Right forelimb (tissue), 1 donor: ENCODE results near the gene NUP153.
A peak's percentile ranks its signal among the peaks of the same experiment; 100 is the strongest.
"Not testable (repeated sequence)": the region's sequence is repeated elsewhere in the genome, so short reads cannot be mapped to it uniquely, and the experiment has no call there.

ENCODE experiments used
- DNase-seq: peaks from one replicate; pipeline ENCODE4 v3.0.0-alpha.2; 2018

NUP153 gene

DNA sequence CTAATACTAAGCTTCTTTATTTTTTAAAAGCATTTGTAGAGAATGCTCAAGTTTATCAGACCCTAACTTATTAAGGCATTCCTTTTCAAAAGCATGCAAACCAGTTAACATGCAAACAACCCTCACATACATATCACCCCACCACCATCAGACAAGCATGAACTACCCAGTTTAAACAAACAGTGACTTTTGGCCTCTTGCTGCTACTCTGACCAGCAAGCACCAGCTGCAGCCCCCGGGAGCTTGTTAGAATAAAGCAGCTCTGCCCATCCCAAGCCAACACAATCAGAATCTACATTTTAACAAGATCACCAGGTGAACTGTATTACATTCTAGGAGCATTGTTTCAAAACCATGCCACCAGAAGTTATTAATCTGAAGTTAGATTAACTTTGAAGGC is 5.9 kb upstream of the NUP153 start:
- no peak for DNase-seq

DNA sequence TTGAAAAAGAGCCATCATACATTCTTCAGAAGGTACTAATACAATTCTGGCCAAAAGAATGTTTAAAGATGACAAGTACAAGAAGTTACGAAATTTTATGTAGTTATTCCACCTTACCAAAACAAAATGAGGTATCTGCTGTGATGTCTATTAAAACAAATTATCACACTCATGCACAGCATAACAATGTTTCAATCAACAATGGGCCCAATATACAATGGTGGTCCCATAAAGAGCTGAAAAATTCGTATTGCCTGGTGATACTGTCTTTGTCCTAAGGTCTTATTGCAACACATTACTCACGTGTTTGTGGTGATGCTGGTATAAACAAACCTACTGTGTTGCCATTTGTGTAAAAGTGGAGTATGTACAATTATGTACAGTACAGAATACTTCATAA is 3.6 kb upstream of the NUP153 start:
- DNase-seq, result no peak

GRCh38 chr6:17709476-17709875 is 2.8 kb upstream of the NUP153 start:
- no peak for DNase-seq

DNA sequence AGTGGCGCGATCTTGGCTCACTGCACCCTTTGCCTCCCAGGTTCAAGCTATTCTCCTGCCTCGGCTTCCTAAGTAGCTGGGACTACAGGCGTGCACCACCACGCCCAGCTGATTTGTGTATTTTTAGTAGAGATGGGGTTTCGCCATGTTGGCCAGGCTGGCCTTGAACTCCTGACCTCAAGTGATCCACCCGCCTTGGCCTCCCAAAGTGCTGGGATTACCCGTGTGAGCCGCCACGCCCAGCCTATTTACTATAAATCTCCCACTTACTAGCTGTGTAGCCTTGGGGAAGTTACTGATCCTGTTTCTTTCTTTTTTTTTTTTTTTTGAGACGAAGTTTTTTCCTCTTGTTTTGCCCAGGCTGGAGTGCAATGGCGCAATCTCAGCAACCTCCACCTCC is 1.3 kb upstream of the NUP153 start:
- DNase-seq, result not testable (repeated sequence)

DNA sequence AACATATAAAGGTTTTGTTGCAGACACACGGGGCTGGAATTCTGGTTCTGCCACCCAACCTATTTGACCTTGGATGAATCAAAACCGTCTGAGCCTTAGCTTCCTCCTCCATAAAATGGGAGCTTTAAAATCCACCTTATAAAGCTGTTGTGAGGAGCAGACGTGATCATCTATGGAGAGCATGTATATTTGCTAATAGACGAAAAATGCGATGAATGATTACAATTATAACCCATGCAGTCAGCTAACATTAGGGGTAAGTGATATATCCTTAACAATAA is 586 bp upstream of the NUP153 start:
- DNase-seq, result no peak

- peak; percentile 83 for DNase-seq
Measured at GRCh38 chr6:17705778-17706579, 746 bp downstream of the NUP153 start.

- peak; percentile 76 for DNase-seq
Measured at GRCh38 chr6:17705428-17705777, 1.3 kb downstream of the NUP153 start.

DNA sequence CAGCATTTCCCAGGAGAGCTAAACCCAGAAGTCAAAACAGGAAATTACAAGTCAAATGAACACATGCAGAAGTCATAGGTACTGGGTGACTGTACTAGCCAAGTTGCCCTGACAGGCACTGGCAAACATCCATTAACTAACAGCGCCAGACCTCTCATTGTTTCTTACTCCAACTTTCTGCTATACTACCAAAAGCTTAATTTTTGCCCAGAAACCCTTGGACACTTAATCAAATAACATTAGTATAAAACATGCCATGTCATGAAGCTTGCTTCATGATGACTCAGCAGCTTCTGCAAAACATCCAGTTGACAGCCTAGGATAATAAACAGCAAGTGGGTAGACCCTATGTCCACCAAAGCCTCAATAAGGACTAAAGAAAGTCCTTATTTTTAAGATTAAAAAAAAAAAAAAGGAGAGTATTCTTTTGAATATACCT is 3.5 kb downstream of the NUP153 start:
- no peak for DNase-seq

DNA sequence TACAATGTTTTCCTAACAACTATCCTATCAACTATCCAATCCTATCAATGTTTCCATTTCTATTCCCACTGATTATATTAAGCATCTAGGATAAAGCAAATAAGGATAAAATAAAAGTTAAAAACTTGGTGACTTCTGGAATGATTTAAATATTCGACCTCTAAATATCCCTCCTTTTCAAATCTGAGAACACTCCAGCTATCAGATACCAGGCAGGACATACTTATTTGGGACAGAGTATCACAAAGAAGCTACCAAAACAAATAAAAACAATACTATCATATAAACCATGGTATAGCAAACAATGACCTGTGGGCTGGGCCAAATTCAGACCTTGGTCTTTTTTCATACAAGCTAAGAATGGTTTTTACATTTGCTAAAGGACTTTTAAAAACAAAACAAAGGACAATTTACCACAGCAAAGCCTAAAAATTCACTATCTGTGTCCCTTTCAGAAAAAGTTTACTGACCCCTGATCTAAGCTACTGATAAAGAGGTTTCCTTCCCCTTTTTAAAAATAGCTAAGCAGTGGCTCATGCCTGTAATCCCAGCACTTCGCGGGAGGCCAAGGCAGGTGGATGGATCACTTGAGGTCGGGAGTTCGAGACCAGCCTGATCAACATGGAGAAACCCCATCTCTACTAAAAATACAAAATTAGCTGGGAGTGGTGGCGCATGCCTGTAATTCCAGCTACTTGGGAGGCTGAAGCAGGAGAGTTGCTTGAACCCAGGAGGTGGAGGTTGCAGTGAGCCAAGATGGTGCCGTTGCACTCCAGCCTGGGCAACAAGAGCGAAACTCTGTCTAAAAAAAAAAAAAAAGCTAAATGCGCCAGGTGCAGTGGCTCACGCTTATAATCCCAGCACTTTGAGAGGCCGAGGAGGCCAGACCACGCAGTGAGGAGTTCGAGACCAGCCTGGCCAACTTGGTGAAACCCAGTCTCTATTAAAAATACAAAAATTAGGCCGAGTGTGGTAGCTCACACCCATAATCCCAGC is 6.0 kb downstream of the NUP153 start:
- no peak for DNase-seq

DNA sequence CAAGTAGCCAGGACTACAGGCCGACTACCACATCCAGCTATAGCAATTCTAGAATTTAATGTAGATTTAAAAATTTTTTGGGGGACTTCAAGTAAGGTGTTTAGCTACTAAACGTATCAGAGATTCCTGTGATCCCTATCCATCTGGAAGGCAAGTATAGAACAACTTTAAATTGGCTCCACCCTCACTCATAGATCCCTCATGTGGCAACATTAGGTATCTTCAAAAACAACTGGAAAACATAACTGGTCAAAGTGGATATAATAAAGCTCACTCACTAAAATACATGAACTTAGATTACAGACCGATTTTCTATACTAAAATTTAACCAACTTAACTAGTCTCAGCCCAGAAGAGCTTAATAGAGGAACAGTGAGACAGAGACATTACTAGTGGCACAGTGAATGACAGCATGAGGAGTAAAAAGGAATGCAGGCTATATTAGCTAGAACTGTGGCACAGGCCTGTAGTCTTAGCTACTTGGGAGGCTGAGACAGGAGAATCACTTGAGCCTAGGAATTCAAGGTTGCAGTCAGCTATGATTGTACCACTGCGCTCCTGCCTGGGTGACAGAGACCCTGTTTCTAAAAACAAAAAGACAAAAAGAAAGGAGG is 14.7 kb downstream of the NUP153 start:
- DNase-seq, result no peak

- DNase-seq, result no peak
Measured at GRCh38 chr6:17688481-17688880, 18.2 kb downstream of the NUP153 start.

DNA sequence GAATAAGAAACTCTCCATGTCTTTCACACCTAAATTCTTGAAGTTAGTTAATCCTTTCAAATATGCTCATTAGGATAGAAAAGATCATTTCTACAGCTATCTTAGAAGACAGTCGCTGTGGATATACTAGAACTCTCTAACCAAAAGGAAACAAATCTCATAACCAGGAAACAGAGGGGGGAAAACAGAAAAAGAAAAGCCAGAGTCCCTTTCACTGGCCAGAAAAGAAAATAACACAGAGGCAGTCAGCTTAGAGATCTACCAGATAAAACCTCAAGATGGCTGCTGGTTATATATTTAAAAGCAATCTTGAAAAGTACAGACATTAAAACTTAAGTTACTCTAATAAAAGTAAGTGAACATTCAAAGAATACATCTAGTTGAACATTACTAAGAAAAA is 19.6 kb downstream of the NUP153 start:
- DNase-seq, result no peak

DNA sequence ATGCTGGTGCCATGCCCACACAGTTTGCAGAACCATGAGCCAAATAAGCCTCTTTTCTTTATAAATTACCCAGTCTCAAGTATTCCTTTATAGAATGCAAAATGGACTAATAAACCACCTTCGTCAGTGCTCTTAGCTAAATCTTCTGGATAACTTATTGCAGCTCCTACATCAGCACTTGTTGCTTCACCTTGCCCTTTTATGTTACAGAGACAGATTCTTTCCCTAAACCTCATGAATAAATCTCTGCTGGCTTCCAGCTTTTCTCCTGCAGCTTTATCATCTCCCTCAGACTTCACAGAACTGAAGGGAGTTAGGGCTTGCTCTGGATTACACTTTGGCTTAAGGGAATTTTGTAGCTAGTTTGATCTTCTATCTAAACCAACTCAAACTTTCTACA is 22.6 kb downstream of the NUP153 start:
- DNase-seq, result no peak

GRCh38 chr6:17683428-17683827 is 23.3 kb downstream of the NUP153 start:
- DNase-seq, result no peak

- no peak for DNase-seq
Measured at GRCh38 chr6:17679726-17680125, 27.0 kb downstream of the NUP153 start.

DNA sequence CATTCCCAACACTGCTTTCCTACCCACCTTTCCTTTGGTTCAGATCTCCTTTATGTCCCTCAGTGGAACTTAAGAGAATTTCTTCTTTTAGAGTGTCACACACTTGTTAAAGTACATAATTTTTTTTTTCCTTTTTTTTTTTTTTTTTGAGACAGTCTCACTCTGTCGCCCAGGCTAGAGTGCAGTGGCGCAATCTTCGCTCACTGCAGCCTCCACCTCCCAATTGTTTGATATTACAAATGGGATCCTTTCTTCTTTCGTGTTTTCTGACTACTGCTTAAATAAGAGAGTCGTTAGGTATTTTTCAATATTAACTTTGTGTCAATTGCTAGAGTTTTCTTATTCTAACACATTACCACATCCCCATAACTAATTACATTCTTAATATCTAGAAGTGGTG is 29.1 kb downstream of the NUP153 start:
- no peak for DNase-seq

- DNase-seq, result no peak
Measured at GRCh38 chr6:17673543-17674254, 33.0 kb downstream of the NUP153 start.

DNA sequence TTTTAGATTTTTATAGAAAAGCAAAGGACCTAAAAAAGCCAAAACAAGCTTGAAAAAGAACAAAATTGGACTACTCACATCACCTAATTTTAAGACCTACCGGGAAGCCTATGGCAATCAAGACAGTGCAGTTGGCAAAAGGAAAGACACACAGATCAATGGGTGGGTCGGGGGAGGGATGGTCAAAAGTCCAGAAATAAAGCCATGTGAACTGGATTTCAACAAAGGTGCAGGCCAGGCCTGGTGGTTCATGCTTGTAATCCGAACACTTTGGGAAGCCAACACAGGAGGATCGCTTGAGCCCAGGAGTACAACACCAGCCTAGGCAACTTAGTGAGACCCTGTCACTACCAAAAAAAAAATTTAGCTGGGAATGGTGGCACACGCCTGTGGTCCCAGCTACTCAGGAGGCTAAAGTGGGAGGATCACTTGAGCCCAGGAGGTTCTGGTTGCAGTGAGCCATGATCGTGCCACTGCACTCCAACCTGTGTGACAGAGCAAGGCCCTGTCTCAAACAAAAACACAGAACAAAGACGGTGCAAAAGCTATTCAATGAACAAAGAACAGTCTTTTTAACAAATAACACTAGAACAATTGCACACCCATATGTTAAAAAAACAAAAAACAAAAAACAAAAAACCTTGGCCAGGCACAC is 34.5 kb downstream of the NUP153 start:
- DNase-seq, result no peak

GRCh38 chr6:17666646-17667045 is 40.1 kb downstream of the NUP153 start:
- DNase-seq, result no peak

- DNase-seq, result no peak
Measured at GRCh38 chr6:17665132-17665531, 41.6 kb downstream of the NUP153 start.

- DNase-seq, result no peak
Measured at GRCh38 chr6:17663226-17663625, 43.5 kb downstream of the NUP153 start.

GRCh38 chr6:17662585-17662984 is 44.1 kb downstream of the NUP153 start:
- DNase-seq, result no peak

DNA sequence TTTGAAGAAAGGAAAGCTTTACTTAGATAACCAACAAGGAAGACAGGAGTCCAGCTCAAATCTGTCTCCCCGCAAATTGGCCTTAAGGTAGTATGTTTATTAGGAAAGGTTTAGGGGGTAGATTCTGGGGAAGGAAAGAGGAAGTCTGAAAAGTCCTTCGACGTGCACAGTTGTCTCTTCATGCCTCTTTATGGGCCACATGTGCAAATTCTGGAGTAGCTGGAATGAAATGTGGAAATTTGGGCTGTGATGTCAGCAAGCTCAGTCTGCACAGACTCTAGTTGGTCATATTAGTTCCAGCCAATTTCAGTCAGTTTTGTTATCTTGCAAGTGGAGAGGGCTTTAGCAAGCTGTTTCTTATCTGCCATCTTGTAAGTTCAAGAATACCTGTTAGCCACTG is 50.1 kb downstream of the NUP153 start:
- DNase-seq, result no peak
